Measurements from ENCODE around the gene DGLUCY.
"Not testable (repeated sequence)": the region's sequence is repeated elsewhere in the genome, so short reads cannot be mapped to it uniquely, and the experiment has no call there.

DGLUCY gene

DNA sequence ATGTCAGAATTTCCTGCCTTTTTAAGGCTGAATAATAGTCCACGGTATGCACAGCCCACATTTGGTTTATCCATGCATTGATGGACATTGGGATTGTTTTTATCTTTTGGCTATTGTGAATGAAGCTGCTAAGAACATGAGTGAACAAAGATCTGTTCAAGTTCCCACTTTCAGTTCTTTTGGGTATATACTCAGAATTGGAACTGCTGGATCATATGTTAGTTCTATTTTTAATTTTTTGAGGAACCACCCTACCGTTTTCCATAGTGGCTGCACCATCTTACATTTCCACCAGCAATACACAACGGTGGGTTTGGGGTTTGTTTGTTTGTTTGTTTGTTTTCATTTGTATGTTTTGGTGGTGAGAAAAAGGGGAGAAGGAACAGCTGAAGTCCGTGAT is 124.2 kb downstream of the DGLUCY start:
- TF ChIP-seq ZFX (IDR thresholded peaks at IDR 0.05; ENCODE audit: borderline replicate concordance) (no peak), CTCF (IDR thresholded peaks at IDR 0.05) (no peak)
- no peak overlapping the region for H3K27ac ChIP-seq

DNA sequence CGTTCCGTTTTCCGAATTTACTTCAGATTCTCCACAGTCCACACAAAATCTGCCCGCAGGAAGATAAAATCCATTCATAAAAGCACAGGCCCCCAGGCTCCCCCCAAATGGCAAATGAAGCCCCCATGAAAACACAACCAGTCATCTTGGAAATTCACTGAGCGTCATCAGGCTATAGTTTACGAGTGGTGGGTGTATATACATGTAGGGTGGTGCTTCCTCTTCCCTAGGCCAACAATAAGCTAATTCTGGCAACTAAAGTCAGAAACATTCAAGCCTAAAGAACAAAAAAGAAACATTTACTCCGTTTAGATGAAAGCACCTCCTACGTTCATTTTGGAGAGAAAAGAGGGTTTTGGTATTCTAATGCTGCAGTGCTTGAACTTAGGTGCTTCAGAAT is 124.8 kb downstream of the DGLUCY start:
- no peak overlapping the region for H3K27ac ChIP-seq
- no peak for TF ChIP-seq ZFX (IDR thresholded peaks at IDR 0.05; ENCODE audit: borderline replicate concordance)
- no peak for TF ChIP-seq CTCF (IDR thresholded peaks at IDR 0.05)

- no peak overlapping the region for H3K27ac ChIP-seq
- TF ChIP-seq CTCF (IDR thresholded peaks at IDR 0.05): no peak
- TF ChIP-seq ZFX (IDR thresholded peaks at IDR 0.05; ENCODE audit: borderline replicate concordance): no peak
Observed at GRCh38 chr14:91241863-91242262, 128.0 kb downstream of the DGLUCY start.

GRCh38 chr14:91242635-91243034 is 128.8 kb downstream of the DGLUCY start:
- no peak overlapping the region for H3K27ac ChIP-seq
- TF ChIP-seq CTCF (IDR thresholded peaks at IDR 0.05) (no peak), ZFX (IDR thresholded peaks at IDR 0.05; ENCODE audit: borderline replicate concordance) (no peak)

DNA sequence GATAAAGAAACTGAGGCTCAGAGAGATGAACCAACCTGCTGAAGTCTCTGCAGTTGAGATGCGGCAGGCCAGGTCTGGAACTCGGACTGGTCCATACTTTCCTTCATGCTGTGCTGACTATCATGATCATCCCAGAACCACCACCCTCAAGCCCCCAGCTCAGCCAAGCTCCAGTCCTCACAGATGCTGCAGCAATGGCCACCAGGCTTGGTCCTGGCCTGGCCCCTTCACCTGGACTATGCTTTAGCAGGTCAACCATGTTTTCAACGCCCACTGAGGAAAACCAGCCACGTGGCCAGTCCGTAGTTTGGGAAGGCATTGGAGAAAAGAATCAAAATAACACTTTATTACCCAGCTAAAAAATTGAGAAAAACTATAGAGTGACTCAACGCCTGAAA is 129.2 kb downstream of the DGLUCY start:
- H3K27ac ChIP-seq: no peak overlapping the region
- no peak for TF ChIP-seq ZFX (IDR thresholded peaks at IDR 0.05; ENCODE audit: borderline replicate concordance)
- TF ChIP-seq CTCF (IDR thresholded peaks at IDR 0.05): no peak

DNA sequence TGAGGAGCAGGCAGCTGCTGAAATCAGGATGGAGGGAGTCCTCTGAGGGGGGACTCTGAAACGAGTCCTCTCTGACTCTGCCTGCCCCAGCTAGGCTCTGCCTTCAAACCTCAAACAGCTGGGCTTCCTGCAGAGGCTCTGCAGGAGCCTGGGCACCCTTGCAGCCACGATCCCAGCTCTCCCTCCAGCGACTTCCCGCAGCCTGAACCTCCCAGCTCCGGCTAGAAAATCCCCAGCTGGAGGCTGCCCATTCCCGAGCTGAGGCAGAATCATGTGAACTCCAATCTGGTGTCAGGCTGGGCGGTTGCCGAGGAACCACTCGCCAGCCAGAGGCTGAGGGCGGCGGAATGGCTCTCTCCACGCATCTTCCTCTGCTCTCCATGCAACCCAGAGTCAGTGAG is 130.6 kb downstream of the DGLUCY start, which contains the start of gene GPR68:
GPR68 (minus strand) TSS at position 204 of the 401 bp plus-strand sequence. CDS start 9,654 bp downstream, outside the sequence.
- TF ChIP-seq CTCF (IDR thresholded peaks at IDR 0.05): no peak
- no peak for TF ChIP-seq ZFX (IDR thresholded peaks at IDR 0.05; ENCODE audit: borderline replicate concordance)
- H3K27ac ChIP-seq: no peak within 1 kb of the TSS

GRCh38 chr14:91245029-91245428 is 131.2 kb downstream of the DGLUCY start:
- TF ChIP-seq ZFX (IDR thresholded peaks at IDR 0.05; ENCODE audit: borderline replicate concordance) (no peak), CTCF (IDR thresholded peaks at IDR 0.05) (no peak)
- no peak overlapping the region for H3K27ac ChIP-seq

DNA sequence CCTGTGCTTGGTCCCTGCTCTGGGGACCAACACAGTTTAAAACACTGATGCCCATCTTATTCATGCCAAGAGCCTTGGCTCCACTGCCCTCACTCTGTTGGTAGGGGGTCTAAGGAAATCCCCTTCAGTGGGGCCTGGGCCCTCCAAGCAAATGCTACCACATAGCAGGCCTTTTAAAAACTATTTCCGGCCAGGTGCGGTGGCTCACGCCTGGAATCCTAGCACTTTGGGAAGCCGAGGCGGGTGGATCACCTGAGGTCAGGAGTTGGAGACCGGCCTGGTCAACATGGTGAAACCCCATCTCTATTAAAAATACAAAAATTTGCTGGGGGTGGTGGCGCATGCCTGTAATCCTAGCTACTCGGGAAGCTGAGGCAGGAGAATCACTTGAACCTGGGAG is 131.7 kb downstream of the DGLUCY start:
- not testable (repeated sequence) for H3K27ac ChIP-seq
